GM12878 (cell line): ENCODE results near the gene HDAC9. TPM values are rescaled to one million over a fixed set of nuclear protein-coding genes. Genes with fewer than 3 reads are reported as not detected.

Experiments used
- ATAC-seq: fragments of 200-7000 bp; cut with Tn5 transposase; 3 replicates; pipeline ENCODE4 v1.9.1; 2020; ENCODE audit warnings: mild to moderate bottlenecking, moderate library complexity
- BruUV-seq: library from RNA; stranded (reverse); fragments of 400-500 nt; replicated peaks from 2 replicates; lab custom pipeline; 2021; lab: Mats Ljungman, UMichigan
- CTCF ChIA-PET: fragments of 300-600 bp; sonication (Branson Sonifier 250); formaldehyde crosslinking; extraction: SDS; loops from one replicate; lab custom pipeline; 2021; ENCODE audit warnings: inconsistent platforms; lab: Yijun Ruan, JAX
- POLR2A ChIA-PET: fragments of 350-600 bp; formaldehyde crosslinking; extraction: SDS; loops from one replicate; lab custom pipeline; 2021; ENCODE audit warnings: inconsistent platforms; lab: Charles Lee
- RAD21 ChIA-PET: fragments of 300-600 bp; sonication (Branson Sonifier 250); formaldehyde crosslinking; loops from one replicate; lab custom pipeline; 2023; ENCODE audit warnings: antibody characterized with exemption; ENCODE audit not compliant: unreplicated experiment; lab: Charles Lee
- SMC1A ChIA-PET: fragments of 300-600 bp; sonication (Branson Sonifier 250); formaldehyde crosslinking; loops from one replicate; lab custom pipeline; 2023; ENCODE audit not compliant: unreplicated experiment, uncharacterized antibody; lab: Charles Lee
- DNase-seq: peaks from one replicate; pipeline ENCODE4 v3.0.0-alpha.2; 2011; ENCODE audit warnings: low read depth, low spot score
- FAIRE-seq: peaks from 3 replicates; lab custom pipeline; 2011; peaks lifted over from hg19 to GRCh38; lab: Jason Lieb, UNC
- H2AFZ ChIP-seq: 2 replicates; pipeline ENCODE4 v1.6.0; 2011; ENCODE audit warnings: low read depth, low read length, control low read depth; ENCODE audit not compliant: control insufficient read depth
- H3K27ac ChIP-seq: 2 replicates; pipeline ENCODE4 v1.5.1; 2011; ENCODE audit warnings: control low read depth; ENCODE audit not compliant: control insufficient read depth, insufficient read depth
- H3K27me3 ChIP-seq, 2 experiments: replicated peaks in 1 of 2; 2 replicates each; pipeline versions ENCODE4 v1.6.0 to v1.6.1; 2011; ENCODE audit warnings: low read length in 1 of 2; ENCODE audit not compliant: control insufficient read depth in 2 of 2, insufficient read depth in 2 of 2
- H3K36me3 ChIP-seq, 2 experiments: 2 replicates each; pipeline ENCODE4 v1.5.1; 2011; ENCODE audit warnings: low read length in 1 of 2; ENCODE audit not compliant: control insufficient read depth in 2 of 2, insufficient read depth in 2 of 2
- H3K4me1 ChIP-seq: 2 replicates; pipeline ENCODE4 v1.6.1; 2011; ENCODE audit warnings: mild to moderate bottlenecking, low read length, moderate library complexity, mixed read lengths; ENCODE audit not compliant: control insufficient read depth, insufficient read depth
- H3K4me2 ChIP-seq: 2 replicates; pipeline ENCODE4 v1.6.0; 2011; ENCODE audit warnings: control low read depth; ENCODE audit not compliant: control insufficient read depth, insufficient read depth
- H3K4me3 ChIP-seq: fragments of 200-600 bp; sonication (generic); 2 replicates; pipeline ENCODE4 v1.5.1; 2016
- H3K79me2 ChIP-seq: 2 replicates; pipeline ENCODE4 v1.6.0; 2011; ENCODE audit warnings: low read length; ENCODE audit not compliant: control insufficient read depth, insufficient read depth
- H3K9ac ChIP-seq: 2 replicates; pipeline ENCODE4 v1.8.0; 2011; ENCODE audit warnings: low read length, control low read depth, mixed read lengths; ENCODE audit not compliant: control insufficient read depth, insufficient read depth
- H3K9me3 ChIP-seq: replicated peaks from 3 replicates; pipeline ENCODE4 v1.5.1; 2011; ENCODE audit warnings: mild to moderate bottlenecking, low read length; ENCODE audit not compliant: control insufficient read depth, insufficient read depth
- H4K20me1 ChIP-seq: 2 replicates; pipeline ENCODE4 v1.6.0; 2011; ENCODE audit not compliant: control insufficient read depth, insufficient read depth
- IRF5 ChIP-seq: fragments of 450-650 bp; IDR thresholded peaks from 2 replicates; pipeline ENCODE4 v1.6.1; 2017; ENCODE audit warnings: borderline replicate concordance
- KDM1A ChIP-seq: fragments of 200-600 bp; sonication (generic); IDR thresholded peaks from 2 replicates; pipeline ENCODE4 v1.6.1; 2016; ENCODE audit warnings: borderline replicate concordance
- MYC ChIP-seq: IDR thresholded peaks from 2 replicates; pipeline ENCODE4 v1.6.1; 2011; ENCODE audit warnings: mild to moderate bottlenecking, low read length, moderate library complexity, inconsistent platforms; ENCODE audit not compliant: insufficient read depth, insufficient replicate concordance, insufficient read length, severe bottlenecking
- NFIC ChIP-seq: IDR thresholded peaks from 2 replicates; pipeline ENCODE4 v1.6.1; 2012; ENCODE audit warnings: low read depth, mild to moderate bottlenecking, inconsistent platforms, low read length, moderate library complexity
- NFYA ChIP-seq: IDR thresholded peaks from 2 replicates; pipeline ENCODE4 v1.6.1; 2011; ENCODE audit warnings: low read depth, mild to moderate bottlenecking, low read length, improper control_type of control experiment, borderline replicate concordance
- NR2C2 ChIP-seq: IDR thresholded peaks from 2 replicates; pipeline ENCODE4 v1.6.1; 2011; ENCODE audit warnings: borderline replicate concordance, low read depth; ENCODE audit not compliant: control insufficient read depth, insufficient read length
- POLR2AphosphoS2 ChIP-seq: IDR thresholded peaks from 2 replicates; pipeline ENCODE4 v1.6.1; 2011; ENCODE audit warnings: low read depth, mild to moderate bottlenecking, low read length, improper control_type of control experiment, moderate library complexity
- RELA ChIP-seq: fragments of 450-650 bp; IDR thresholded peaks from 2 replicates; pipeline ENCODE4 v1.8.0; 2014; ENCODE audit warnings: borderline replicate concordance; ENCODE audit not compliant: partially characterized antibody
- SMAD5 ChIP-seq: IDR thresholded peaks from 2 replicates; pipeline ENCODE4 v1.6.1; 2016; ENCODE audit warnings: antibody characterized with exemption, low read depth
- SMC3 ChIP-seq: IDR thresholded peaks from 2 replicates; pipeline ENCODE4 v1.6.1; 2011; ENCODE audit warnings: low read length, improper control_type of control experiment, borderline replicate concordance
- TCF7 ChIP-seq: IDR thresholded peaks from 2 replicates; pipeline ENCODE4 v1.6.1; 2014; ENCODE audit warnings: antibody characterized with exemption, borderline replicate concordance
- USF2 ChIP-seq: IDR thresholded peaks from 2 replicates; pipeline ENCODE4 v1.6.1; 2011; ENCODE audit warnings: low read depth, low read length, improper control_type of control experiment, borderline replicate concordance
- ZNF217 ChIP-seq: fragments of 450-650 bp; IDR thresholded peaks from 2 replicates; pipeline ENCODE4 v1.6.1; 2017; ENCODE audit warnings: antibody characterized with exemption, mild to moderate bottlenecking
- ZNF24 ChIP-seq: fragments of 450-650 bp; IDR thresholded peaks from 2 replicates; pipeline ENCODE4 v1.6.1; 2017; ENCODE audit warnings: antibody characterized with exemption, mild to moderate bottlenecking
- WGBS: methylation state at CpG from one replicate; pipeline ENCODE4 v1.1.6; 2016; ENCODE audit warnings: low lambda C conversion rate; ENCODE audit not compliant: insufficient replicate concordance, insufficient coverage; ENCODE audit errors: missing lambda C conversion rate; 5-methylcytosine and 5-hydroxymethylcytosine counted together
- in situ Hi-C: fragments of 300-500 bp; cut with MboI; formaldehyde crosslinking; loops from 9 replicates; pipeline ENCODE4 v1.14.3; 2018; ENCODE audit warnings: mixed read lengths
- intact Hi-C: fragments of 100-400 bp; cut with micrococcal nuclease; formaldehyde crosslinking; loops from one replicate; pipeline ENCODE4 v1.14.2; 2022; ENCODE audit not compliant: unreplicated experiment
- polyA plus RNA-seq, 11 experiments: library from polyadenylated mRNA; depleted of rRNA in 4 of 11; unstranded in 6 of 11; stranded (reverse) in 5 of 11; fragments of >200 nt; fragmentation: Nextera tagmentation in 4 of 11; fragmentation: Illumina TruSeq in 1 of 11; extraction: Ambion mirVana in 4 of 11; extraction: Trizol in 1 of 11; gene quantifications; 1 replicate in 1 of 11; 2 replicates in 10 of 11; pipeline versions ENCODE4 v1.2.1 to v1.2.3, GENCODE V29; 2011 to 2016; ENCODE audit warnings: inconsistent platforms in 2 of 11, missing spikeins in 2 of 11, low read depth in 1 of 11
- total RNA-seq, 4 experiments: library from RNA; depleted of rRNA in 3 of 4; stranded (reverse); fragments of >200 nt in 3 of 4; fragmentation: Illumina TruSeq in 1 of 4; extraction: Trizol in 1 of 4; gene quantifications; 2 replicates each; pipeline versions ENCODE4 v1.2.1 to v1.2.3, GENCODE V29; 2013 to 2021
- TF ChIP-seq, protein P1 (sequence below): fragments of 450-650 bp; formaldehyde crosslinking; IDR thresholded peaks from 2 replicates; pipeline ENCODE4 v1.4.0; 2020; ENCODE audit warnings: mild to moderate bottlenecking, moderate library complexity

HDAC9 gene
- total and polyA plus RNA-seq, 10 of the 15 experiments (the other 5 are each of a cell fraction or from before 2014, with no cell fraction given), result 0.73 to 12.8 (median 0.92) TPM

DNA sequence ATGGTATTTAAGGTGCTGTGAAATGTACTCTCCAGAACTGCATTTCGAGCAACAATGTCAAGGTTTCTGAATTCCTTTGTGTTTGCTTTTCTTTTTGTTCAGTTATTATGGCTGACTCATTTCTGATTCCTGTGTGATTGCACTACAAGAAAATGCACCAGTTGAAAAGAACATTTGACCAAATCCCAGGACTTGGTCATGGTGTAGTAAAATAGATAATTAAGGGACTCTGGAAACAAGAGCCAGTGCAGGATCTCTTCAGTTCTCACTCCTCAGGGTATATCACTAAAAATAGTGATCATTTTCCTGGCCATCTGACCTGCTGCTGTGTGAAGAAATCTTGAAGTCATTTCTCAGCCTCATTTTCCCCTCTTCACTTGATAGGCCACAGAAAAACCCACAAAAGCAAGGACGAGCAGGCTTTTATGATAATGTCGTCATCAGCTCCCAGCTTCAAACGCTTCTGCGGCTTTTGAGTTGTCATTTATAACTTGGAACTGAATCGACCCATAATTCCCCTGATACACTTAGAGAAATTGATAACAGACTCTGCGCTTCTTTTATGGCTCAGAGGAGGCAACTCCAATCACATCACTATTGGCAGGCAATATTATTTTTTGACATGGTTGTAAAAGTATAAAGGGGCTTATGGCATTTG lies 274.7 kb downstream of the HDAC9 start:
- ChIA-PET POLR2A (no interaction called here), RAD21 (no interaction called here), SMC1A (interaction anchor here (0.6 to 1.5 kb wide), 3 partner anchors 9 to 180 kb away, joined by 3 to 6 read pairs (median 4); no protein-coding TSS in a partner anchor), CTCF (no interaction called here)
- no peaks in the 10 kb centered on the region for H3K36me3 ChIP-seq
- H3K4me1 ChIP-seq, result no peaks in the 10 kb centered on the region
- H3K27me3 ChIP-seq, result no peaks in the 10 kb centered on the region
- no peak overlapping the region for H2AFZ ChIP-seq
- H3K9ac ChIP-seq, result no peak overlapping the region
- FAIRE-seq, result no peak
- H3K4me2 ChIP-seq, result no peak overlapping the region
- 14% methylated on average over 7 of the region's 7 CpGs for WGBS
- H4K20me1 ChIP-seq, result no peaks in the 10 kb centered on the region
- H3K9me3 ChIP-seq, result no peaks in the 10 kb centered on the region
- no peaks in the 10 kb centered on the region for H3K79me2 ChIP-seq
- BruUV-seq, result no TSS peak
- no peak overlapping the region for H3K4me3 ChIP-seq
- H3K27ac ChIP-seq, result no peak overlapping the region
- intact Hi-C loops (no loop called here), in situ Hi-C loops (no loop called here)
- DNase-seq, result no peak
- ATAC-seq, result no peak
- TF ChIP-seq MYC, result no peak
- TF ChIP-seq SMAD5, result no peak
- no peak for TF ChIP-seq RELA
- TF ChIP-seq NFIC, result no peak
- no peak for TF ChIP-seq USF2
- TF ChIP-seq SMC3, result no peak
- TF ChIP-seq ZNF217, result no peak
- no peak for TF ChIP-seq NFYA
- no peak for TF ChIP-seq POLR2AphosphoS2
- no peak for TF ChIP-seq NR2C2
- TF ChIP-seq, protein P1, sequence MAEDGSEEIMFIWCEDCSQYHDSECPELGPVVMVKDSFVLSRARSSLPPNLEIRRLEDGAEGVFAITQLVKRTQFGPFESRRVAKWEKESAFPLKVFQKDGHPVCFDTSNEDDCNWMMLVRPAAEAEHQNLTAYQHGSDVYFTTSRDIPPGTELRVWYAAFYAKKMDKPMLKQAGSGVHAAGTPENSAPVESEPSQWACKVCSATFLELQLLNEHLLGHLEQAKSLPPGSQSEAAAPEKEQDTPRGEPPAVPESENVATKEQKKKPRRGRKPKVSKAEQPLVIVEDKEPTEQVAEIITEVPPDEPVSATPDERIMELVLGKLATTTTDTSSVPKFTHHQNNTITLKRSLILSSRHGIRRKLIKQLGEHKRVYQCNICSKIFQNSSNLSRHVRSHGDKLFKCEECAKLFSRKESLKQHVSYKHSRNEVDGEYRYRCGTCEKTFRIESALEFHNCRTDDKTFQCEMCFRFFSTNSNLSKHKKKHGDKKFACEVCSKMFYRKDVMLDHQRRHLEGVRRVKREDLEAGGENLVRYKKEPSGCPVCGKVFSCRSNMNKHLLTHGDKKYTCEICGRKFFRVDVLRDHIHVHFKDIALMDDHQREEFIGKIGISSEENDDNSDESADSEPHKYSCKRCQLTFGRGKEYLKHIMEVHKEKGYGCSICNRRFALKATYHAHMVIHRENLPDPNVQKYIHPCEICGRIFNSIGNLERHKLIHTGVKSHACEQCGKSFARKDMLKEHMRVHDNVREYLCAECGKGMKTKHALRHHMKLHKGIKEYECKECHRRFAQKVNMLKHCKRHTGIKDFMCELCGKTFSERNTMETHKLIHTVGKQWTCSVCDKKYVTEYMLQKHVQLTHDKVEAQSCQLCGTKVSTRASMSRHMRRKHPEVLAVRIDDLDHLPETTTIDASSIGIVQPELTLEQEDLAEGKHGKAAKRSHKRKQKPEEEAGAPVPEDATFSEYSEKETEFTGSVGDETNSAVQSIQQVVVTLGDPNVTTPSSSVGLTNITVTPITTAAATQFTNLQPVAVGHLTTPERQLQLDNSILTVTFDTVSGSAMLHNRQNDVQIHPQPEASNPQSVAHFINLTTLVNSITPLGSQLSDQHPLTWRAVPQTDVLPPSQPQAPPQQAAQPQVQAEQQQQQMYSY (CRISPR knock-in tag), result no peak
- TF ChIP-seq IRF5, result no peak
- TF ChIP-seq KDM1A, result no peak
- no peak for TF ChIP-seq ZNF24
- no peak for TF ChIP-seq TCF7
